Esophagus squamous epithelium (tissue), 4 donors: ENCODE measurements around the gene CKB.

Experiments used
- POLR2A ChIP-seq, 4 donors: fragments of 450-650 bp; IDR thresholded peaks; one replicate each; pipeline ENCODE4 v1.6.1; 2017; ENCODE audit warnings: antibody characterized with exemption in 4 of 4, mild to moderate bottlenecking in 4 of 4, moderate library complexity in 3 of 4
- TF ChIP-seq, protein P1 (sequence below), 6 experiments: fragments of 450-650 bp in 4 of 6; fragments of 200-600 bp in 2 of 6; sonication (generic) in 2 of 6; IDR thresholded peaks; one replicate each; pipeline ENCODE4 v1.5.1; 2016 to 2019; ENCODE audit warnings: antibody characterized with exemption in 6 of 6, mild to moderate bottlenecking in 4 of 6, moderate library complexity in 4 of 6

DNA sequence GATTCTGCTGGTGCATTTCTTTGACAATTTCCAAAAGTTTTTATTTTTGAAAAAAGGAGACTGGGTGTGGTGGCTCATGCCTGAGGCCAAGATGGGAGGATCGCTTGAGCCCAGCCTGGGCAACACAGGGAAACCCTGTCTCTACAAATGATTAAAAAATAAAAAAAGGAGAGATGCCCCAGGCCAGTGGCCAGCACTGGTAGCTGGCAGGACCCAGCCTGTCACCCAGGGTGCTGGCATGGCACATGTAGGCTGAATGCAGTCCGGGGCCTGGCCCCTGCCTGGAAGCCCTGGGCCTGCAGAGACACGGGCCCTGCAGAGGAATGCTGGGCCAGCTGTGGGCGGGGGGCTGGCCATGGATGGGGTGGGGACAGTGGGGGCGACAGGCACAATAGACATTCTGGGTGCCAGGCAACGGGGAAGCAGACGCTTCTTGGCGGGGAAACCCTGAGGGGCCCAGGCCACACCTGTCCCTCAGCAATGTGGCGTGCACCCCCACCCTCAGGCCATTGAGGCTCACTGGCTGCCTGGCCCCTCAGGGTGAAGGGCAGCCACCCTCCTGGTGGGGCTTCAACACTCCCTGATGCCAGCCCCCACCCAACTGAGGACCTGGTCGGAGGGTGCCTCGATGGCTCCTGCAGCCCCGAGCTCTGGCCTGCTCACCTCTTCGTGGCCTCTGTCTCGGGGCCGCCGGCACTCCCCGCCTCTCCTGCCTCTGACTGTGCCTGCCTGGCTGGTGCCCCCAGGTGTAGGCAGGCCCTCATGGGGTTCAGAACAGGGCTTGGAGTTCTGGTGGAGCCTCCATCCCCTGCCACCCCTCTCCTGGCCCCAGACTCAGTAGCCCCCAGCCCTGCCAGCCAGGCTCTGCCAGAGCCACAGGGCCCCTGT is 18.4 kb upstream of the CKB start:
- TF ChIP-seq, protein P1, sequence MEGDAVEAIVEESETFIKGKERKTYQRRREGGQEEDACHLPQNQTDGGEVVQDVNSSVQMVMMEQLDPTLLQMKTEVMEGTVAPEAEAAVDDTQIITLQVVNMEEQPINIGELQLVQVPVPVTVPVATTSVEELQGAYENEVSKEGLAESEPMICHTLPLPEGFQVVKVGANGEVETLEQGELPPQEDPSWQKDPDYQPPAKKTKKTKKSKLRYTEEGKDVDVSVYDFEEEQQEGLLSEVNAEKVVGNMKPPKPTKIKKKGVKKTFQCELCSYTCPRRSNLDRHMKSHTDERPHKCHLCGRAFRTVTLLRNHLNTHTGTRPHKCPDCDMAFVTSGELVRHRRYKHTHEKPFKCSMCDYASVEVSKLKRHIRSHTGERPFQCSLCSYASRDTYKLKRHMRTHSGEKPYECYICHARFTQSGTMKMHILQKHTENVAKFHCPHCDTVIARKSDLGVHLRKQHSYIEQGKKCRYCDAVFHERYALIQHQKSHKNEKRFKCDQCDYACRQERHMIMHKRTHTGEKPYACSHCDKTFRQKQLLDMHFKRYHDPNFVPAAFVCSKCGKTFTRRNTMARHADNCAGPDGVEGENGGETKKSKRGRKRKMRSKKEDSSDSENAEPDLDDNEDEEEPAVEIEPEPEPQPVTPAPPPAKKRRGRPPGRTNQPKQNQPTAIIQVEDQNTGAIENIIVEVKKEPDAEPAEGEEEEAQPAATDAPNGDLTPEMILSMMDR (IDR thresholded peaks at IDR 0.05) = no peak
- no peak for TF ChIP-seq POLR2A (IDR thresholded peaks at IDR 0.05)
